HG02938 (cell line): ENCODE data around the gene OR10G2.
"Not testable (repeated sequence)": the region's sequence is repeated elsewhere in the genome, so short reads cannot be mapped to it uniquely, and the experiment has no call there.

Experiments
- ATAC-seq: cut with Tn5 transposase; IDR thresholded peaks from one replicate; pipeline ENCODE4 v1.9.1; 2021; ENCODE audit warnings: mild to moderate bottlenecking, moderate library complexity; ENCODE audit not compliant: unreplicated experiment

Gene OR10G2

DNA sequence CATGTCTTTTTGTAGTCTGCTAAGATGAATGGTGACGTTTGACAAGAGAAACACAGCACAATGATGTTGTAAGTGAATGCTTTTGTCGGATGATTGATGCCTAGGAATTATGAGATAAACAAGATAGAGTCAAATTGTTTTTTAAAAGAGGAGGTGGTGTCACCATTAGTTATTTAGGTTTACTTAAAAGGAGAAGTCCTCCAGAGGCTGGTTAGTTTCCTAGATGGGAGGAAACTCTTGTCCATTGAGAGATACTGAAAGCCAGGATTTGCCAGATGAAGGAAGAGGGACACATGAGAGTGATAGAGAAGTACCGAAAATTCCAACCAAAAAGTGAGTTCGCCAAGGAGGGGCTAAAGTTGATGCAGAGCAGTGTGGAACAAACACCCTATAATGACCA lies at the start of gene OR10G2:
Gene OR10G2 (minus strand): TSS at position 101 of the 400 bp plus-strand sequence. CDS start 98 bp downstream, at position 3.
- ATAC-seq: no peak

DNA sequence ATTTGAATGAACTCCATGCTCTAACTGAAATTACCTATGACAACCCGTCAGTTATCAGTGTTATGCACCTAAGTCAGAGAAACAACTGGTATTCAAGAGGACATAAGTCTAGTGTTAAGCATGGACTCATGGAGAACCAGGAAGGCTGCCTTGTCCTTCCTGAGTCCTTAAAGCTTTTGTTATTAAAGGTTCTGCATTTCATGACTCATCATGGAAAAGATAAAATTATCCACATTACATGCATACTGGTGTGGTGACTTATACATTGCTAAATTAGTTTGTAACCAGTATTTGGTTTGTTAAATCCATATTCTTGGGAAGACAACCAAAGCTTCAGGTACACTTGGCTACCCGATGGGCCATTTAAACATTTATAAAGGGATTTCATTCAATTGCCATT lies 45.3 kb upstream of the OR10G2 start:
- ATAC-seq: no peak

DNA sequence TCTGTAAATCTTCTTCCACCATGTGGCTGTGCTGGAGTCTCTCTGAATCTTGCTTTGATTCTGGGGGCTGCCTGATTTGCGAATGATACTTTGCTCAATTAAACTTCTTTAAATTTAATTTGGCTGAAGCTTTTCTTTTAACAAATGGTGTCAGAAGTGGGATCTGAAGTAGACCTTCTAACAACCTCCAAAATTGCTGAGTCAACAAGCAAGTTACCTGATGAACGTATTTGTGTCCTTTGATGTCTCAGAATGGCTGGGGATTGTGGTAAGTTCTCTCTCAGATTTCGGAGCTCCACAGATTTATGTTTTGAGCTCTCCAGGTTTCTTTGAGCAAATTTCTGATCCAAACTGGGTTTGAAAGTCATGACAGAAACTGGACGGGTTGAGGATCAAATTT lies 40.8 kb upstream of the OR10G2 start:
- ATAC-seq: no peak

DNA sequence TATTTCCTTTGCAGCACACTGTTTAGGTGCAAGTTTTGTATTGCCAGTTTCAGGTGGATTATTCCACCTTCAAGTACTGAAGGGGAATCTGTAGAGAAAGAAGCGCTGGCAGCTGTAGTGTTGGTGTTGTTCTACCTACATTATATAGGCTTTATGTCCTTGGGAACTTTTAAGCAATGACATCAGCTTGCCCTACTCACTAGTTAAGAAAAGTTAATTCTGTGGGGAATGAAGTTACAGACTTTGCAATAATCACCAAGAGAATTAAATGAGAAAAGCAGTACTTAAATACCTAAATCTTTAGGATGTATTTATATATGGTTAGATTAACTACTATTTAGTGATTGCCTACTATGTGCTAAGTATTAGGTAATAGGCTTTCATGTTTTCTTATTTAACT lies 39.0 kb upstream of the OR10G2 start, which contains the start of gene OR4E1:
Gene OR4E1 (minus strand): TSS at position 101 of the 400 bp plus-strand sequence. CDS start 2,883 bp downstream, outside the sequence.
- ATAC-seq: no peak

GRCh38 chr14:21672116-21672515 lies 37.4 kb upstream of the OR10G2 start:
- no peak for ATAC-seq

DNA sequence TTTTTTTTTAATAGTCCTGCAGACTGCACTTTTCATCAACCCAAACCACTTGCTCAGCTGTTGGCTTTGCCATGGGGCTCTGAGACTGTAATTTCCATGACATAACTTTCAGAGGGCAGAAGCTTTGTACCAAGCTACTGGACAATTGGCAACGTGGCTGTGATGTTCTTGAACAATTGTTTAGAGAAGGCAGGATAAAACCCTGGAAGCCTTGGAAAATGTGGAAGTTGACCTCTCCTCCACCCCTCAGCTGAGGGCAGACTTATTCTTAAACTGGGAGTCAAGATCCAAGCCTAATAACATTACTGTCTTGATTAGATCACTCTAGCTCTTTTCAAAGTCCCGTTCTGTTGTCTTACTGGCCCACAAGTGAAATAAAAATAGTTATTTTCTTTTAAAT lies 36.6 kb upstream of the OR10G2 start:
- no peak for ATAC-seq

DNA sequence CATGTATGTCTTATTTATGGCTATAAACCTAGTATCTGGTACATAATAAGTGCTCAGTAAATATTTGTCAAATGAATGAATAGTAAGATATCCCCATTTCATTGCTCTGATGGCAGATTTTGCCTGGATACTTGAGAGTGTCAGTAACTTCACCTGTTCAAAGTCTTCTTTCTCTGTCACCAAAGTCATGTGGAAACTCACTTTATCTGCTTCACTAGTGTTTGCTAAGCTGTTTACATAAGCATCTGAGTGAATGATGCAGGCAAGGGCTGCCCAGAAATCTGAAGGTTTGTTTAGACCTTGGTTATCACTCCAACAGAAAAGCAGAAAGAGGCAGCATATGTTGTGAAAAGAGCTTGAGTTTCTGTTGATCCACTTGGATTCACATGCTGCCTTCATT lies 34.5 kb upstream of the OR10G2 start:
- no peak for ATAC-seq

DNA sequence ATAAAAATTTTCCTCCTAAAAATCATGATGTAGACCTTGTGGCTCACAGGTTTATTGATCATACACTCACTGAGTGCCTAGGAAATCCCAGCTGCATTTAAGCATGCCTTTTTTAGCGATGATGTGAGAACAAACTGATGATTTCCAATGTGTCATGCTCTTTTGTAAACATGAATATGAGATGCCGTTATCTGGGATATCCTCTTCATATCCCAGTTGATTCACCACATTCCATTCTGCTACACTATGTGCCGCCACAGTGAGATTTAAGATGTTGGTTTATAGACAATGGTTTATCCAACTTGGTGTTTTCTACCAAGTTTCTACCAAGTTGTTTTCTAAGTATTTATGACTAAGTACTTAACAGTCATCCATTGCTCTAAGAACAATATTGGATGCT lies 33.6 kb upstream of the OR10G2 start:
- ATAC-seq: no peak

- no peak for ATAC-seq
These were observed 22.2 kb upstream of the OR10G2 start for GRCh38 chr14:21656980-21657379.

GRCh38 chr14:21654215-21654614 lies 19.5 kb upstream of the OR10G2 start:
- ATAC-seq: no peak

GRCh38 chr14:21653331-21653885 lies 18.7 kb upstream of the OR10G2 start, which contains the start of gene OR4E2:
Gene OR4E2, plus strand, starts transcription at chr14:21653835. Its CDS starts 11,248 bp downstream, at chr14:21665083.
- no peak for ATAC-seq

DNA sequence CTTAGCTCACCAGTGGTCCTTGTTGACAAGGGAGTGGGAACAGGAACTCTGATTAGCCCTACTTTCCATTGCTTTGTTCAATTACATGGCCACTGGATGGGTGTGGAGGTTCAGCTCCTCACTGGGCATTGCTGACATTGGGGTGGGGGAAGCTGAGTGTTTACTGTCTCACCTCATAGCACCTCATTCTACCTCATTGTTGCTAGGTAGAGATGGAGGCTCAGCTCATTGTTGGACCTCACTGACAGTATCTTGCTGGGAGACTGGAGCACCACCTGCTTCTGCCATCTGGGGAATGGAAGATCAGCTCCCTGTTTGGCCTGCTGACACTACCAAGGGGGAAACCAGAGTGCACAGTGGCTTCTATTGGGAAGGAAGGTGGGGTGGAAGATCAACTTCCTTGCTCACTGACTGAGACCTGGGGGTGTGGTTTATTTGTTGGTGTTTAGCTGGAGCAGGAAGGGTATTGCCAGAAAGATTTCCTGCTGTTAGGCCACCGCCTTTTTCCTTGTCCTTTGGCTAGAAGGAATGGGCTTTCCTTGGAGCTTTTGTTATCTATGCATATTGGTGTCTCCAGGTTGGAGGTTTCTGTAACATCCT lies 17.6 kb upstream of the OR10G2 start:
- no peak for ATAC-seq

GRCh38 chr14:21647380-21647779 lies 12.6 kb upstream of the OR10G2 start:
- ATAC-seq: no peak

GRCh38 chr14:21643407-21643806 lies 8.7 kb upstream of the OR10G2 start:
- ATAC-seq: no peak

- ATAC-seq: no peak
These were observed 7.9 kb upstream of the OR10G2 start for GRCh38 chr14:21642683-21643082.

GRCh38 chr14:21631084-21631483 lies 3.7 kb downstream of the OR10G2 start:
- no peak for ATAC-seq

- ATAC-seq: not testable (repeated sequence)
These were observed 4.2 kb downstream of the OR10G2 start for GRCh38 chr14:21630503-21630902.

DNA sequence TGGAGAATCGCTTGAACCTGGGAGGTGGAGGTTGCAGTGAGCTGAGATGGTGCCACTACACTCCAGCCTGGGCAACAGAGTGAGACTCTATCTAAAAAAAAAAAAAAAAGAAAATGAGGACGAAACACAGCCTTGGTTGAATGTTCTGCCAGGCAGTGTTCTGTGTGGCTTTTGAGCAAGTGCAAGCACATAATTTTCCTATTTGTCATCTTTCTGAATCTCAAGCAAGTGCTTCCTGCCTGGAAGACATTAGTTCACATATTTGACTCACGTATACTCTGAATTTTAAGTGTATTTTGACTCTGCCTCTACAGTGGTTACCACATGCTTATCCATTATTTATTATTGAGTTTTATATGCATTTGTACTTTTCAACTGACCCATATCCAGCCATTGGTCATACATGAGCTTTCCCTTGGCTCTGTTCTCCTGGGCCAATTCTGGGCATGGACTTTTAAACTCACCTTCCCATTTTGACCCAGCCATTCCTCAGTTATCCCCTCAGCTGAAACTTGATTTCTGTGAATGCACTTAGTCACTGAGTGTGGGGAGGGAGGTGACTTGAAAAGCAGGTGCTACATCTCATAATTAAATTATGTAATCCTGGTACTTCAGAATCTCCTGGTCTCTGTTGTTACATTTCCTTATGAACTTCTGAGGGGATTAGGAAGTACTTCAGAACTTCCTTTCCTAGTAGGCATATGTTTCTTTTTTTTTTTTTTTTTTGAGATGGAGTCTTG lies 8.1 kb downstream of the OR10G2 start:
- ATAC-seq: no peak

GRCh38 chr14:21617614-21618013 lies 17.1 kb downstream of the OR10G2 start:
- ATAC-seq: no peak

- no peak for ATAC-seq
These were observed 20.5 kb downstream of the OR10G2 start for GRCh38 chr14:21614240-21614639.

DNA sequence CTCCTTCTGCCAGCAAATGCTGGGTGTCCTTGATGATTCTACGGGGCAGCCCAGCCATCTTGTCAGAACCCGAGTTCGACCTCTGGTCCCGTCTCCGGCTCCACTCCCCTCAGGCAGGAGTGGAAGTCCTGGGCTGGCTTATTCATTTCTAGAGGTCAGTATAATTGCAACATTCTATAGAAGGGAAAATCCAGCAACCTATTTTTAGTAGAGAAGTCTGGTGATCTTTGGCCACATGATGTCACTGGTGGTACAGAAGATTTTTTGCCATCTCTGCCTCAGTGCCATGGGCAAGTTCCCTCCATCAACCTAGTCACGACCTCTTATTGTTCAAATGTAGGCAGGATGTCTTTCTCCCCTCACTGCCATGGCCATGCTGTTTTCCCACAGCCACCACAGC lies 22.4 kb downstream of the OR10G2 start:
- ATAC-seq: no peak

DNA sequence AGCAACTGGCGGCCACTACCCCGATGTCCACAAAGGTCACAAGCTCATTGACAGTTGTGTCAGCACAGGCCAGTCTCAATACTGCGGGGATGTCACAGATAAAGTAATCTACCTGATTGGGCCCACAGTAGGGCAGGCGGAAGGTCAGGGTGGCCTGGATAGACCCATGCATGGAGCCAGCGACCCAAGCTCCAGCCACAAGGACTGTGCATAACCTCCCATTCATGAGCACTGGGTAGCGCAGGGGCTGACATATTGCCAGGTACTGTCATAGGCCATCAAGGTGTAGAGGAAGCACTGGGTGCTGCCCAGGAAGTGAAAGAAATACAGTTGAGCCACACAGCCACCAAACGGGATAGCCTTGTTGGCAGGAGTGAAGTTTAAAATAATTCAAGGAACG lies 32.6 kb downstream of the OR10G2 start:
- ATAC-seq: not testable (repeated sequence)
